ENCODE measurements around the gene SLC41A2. TPM values are rescaled to one million over a fixed set of nuclear protein-coding genes. Genes with fewer than 3 reads are reported as not detected.

The SLC41A2 gene
- total RNA-seq, 1 donor from 2014 or later: 12.3 TPM

DNA sequence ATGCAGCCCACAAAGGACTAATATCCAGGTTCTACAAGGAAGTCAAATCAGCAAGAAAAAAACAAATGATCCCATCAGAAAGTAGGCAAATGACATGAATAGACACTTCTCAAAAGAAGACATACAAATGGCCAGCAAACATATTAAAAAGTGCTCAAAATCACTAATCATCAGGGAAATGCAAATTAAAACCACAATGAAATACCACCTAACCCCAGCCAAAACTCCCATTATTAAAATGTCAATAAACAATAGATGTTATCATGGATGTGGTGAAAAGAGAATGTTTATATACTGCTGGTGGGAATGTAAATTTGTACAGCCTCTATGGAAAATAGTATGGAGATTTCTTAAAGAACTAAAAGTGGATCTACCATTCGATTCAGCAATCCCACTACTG, 25.0 kb downstream of the SLC41A2 start:
- H3K27ac Mint-ChIP-seq: no peak overlapping the region
- H3K4me1 Mint-ChIP-seq: peaks cover 43% of the 10 kb centered on the region
- no peaks in the 10 kb centered on the region for H3K27me3 Mint-ChIP-seq
- no peak for DNase-seq
- peaks cover 12% of the 10 kb centered on the region for H3K9me3 Mint-ChIP-seq
- H3K36me3 Mint-ChIP-seq (ENCODE audit: low read depth): peaks cover 3% of the 10 kb centered on the region
- H3K4me3 Mint-ChIP-seq: no peak overlapping the region
- intact Hi-C loops (cut with micrococcal nuclease): loop anchor here (5.0 kb wide), 3 partner anchors 171 to 476 kb away; partner anchors contain the start of gene CHST11

DNA sequence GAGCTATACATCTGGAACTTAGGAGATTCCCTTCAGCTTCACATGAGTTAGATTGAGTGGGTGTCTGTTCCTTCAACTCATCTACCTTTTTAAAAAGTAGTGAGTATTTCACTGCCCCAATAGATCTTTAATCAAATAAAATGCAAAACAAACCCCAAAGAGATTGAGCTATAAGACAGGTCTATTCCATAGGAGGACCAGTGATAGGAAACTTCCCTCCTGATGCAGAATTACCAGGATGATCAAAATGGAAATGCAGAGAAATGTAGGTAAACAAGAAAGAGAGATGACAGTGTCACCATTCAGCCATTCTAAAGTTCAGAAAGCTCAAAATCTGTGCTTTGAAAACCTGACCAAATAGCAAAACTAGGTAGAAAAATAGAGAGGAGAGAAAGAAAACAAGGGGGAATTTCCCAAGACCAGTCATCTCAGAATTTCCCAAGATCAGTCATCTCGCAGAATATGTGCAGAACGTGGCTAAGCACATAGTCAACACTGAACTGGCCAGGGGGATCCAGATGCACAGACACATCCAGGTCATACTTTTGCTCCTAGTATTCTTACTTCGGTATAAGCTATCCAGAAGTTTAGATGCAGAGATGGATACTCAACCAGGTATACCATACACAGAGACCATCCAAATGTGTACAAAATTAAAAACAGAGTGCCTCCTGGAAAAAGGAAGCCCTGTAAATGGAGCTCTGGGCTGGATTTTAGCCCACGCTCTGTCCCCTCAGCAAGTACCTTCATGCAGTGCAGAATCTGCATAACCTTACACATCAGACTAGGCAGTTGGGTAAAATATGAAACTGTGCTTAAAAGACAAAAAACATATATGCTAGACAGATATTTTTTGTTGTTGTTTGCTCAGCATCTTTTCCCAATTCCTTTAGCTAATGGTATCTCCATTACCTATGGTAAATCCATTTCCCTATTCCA, 27.4 kb downstream of the SLC41A2 start:
- intact Hi-C loops (cut with micrococcal nuclease): loop anchor here (1.0 to 5.0 kb wide), 5 partner anchors 28 to 473 kb away; partner anchors contain the start of genes CHST11 and SLC41A2
- peaks cover 3% of the 10 kb centered on the region for H3K36me3 Mint-ChIP-seq (ENCODE audit: low read depth)

DNA sequence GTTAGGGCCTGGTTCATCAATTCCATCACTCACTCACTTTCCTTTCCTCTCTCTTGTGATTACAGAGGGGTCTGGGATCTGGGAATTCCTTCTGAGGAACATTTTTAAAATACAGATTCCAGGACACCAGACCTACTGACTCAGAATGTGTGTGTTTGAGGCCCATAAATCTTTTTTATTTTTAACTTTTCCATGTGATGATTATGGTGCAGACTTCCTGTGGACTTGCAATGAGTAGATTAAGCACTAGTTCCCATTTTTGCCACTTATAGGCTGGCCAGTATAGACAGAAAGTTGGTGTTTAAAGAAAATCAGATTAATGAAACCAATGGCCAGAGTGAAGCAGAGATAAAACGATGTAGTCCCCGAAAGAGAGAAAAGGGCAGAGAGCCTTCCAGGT, 28.1 kb downstream of the SLC41A2 start:
- H3K9me3 Mint-ChIP-seq: peaks cover 12% of the 10 kb centered on the region
- H3K27ac Mint-ChIP-seq: peak overlapping the region; percentile 87
- H3K36me3 Mint-ChIP-seq (ENCODE audit: low read depth): peaks cover 3% of the 10 kb centered on the region
- peak overlapping the region; percentile 39 for H3K4me3 Mint-ChIP-seq
- intact Hi-C loops (cut with micrococcal nuclease): loop anchor here (1.0 to 5.0 kb wide), 5 partner anchors 28 to 473 kb away; partner anchors contain the start of genes CHST11 and SLC41A2
- H3K27me3 Mint-ChIP-seq: no peaks in the 10 kb centered on the region
- DNase-seq: no peak
- H3K4me1 Mint-ChIP-seq: peaks cover 41% of the 10 kb centered on the region

More for the DNA sequence above, 27.4 kb downstream of the SLC41A2 start:
- Mint-ChIP-seq H3K27me3 (no peaks in the 10 kb centered on the region), H3K4me1 (peaks cover 41% of the 10 kb centered on the region), H3K9me3 (peaks cover 12% of the 10 kb centered on the region), H3K4me3 (peak overlapping the region; percentile 39), H3K27ac (peak overlapping the region; percentile 87)
- DNase-seq: peak; percentile 79

DNA sequence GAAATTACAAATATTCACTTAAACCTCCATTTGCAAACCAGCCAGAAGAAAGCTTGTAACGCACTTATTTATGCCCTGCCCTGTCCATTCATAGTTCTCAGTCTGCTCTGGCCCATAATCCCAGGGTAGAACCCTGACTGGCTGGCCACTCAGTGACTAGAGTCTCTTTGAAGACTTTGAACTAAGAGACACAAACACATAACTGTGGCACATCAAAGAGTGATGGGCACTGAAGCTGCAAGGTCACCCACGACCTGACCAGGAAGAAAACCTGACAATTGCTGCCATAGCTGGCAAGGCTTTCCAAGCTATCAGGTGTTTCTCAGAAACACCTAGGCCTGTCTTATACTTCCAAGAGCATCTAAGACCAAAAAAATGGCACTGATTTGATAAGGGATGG, 28.7 kb downstream of the SLC41A2 start:
- Mint-ChIP-seq H3K4me3 (no peak overlapping the region), H3K27ac (peak overlapping the region; percentile 87), H3K27me3 (no peaks in the 10 kb centered on the region), H3K9me3 (peaks cover 12% of the 10 kb centered on the region), H3K36me3 (ENCODE audit: low read depth) (peaks cover 3% of the 10 kb centered on the region), H3K4me1 (peaks cover 37% of the 10 kb centered on the region)
- no peak for DNase-seq
- intact Hi-C loops (cut with micrococcal nuclease): no loop called here

DNA sequence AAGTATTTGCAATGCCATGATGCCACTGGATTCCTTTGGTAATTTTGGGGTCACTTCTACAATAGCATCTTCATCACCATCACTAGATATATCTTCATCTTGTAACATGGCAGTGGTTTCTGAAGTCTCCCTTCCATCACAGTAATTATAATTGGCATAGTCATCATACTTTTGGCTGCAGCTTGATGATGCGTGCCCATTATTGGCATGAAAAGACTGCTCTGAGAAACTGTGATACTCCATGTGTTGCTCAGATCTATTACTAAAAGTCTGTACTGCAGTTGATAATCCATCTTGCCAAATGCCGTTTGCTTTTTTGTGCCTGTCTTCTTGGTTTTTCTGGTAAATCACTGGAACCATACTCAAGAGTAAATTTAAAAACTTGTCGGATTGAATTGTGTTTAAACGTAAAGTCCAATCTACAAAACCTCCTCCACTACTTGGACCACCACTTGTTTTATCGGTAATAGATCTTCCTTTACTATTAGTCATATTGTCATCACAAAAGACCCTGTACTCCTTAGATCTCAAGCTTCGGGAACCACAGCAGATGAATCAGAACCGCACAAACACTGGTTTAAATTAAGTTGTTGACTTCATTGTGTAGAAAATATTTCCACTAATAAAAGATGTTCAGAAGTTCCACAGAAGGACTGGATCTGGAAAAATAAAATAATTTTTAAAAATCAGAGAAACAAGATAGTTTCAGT, 29.9 kb downstream of the SLC41A2 start:
- peaks cover 12% of the 10 kb centered on the region for H3K9me3 Mint-ChIP-seq
- H3K27ac Mint-ChIP-seq: no peak overlapping the region
- peaks cover 5% of the 10 kb centered on the region for H3K36me3 Mint-ChIP-seq (ENCODE audit: low read depth)
- no peak for DNase-seq
- H3K4me3 Mint-ChIP-seq: no peak overlapping the region
- intact Hi-C loops (cut with micrococcal nuclease): no loop called here
- peaks cover 31% of the 10 kb centered on the region for H3K4me1 Mint-ChIP-seq
- H3K27me3 Mint-ChIP-seq: peaks cover 2% of the 10 kb centered on the region

DNA sequence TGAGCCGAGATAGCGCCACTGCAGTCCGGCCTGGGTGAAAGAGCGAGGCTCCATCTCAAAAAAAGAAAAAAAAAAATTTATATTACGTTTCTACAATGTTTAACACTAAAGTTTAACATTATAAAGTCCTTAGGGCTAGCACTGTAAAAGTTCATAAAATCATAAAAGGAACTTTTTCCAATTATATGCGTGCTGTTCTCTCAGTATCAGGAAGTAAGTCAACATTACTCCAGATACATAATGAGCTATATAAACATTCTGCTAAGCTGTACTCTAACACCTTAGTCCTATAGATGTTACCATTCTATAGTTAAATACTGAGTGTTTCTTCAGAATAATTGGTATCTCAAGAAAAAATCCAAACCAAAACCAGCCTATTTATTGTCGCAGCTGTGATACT, 32.6 kb downstream of the SLC41A2 start:
- peaks cover 21% of the 10 kb centered on the region for H3K9me3 Mint-ChIP-seq
- peaks cover 16% of the 10 kb centered on the region for H3K4me1 Mint-ChIP-seq
- no peak overlapping the region for H3K4me3 Mint-ChIP-seq
- peaks cover 4% of the 10 kb centered on the region for H3K27me3 Mint-ChIP-seq
- H3K36me3 Mint-ChIP-seq (ENCODE audit: low read depth): peaks cover 14% of the 10 kb centered on the region
- no peak overlapping the region for H3K27ac Mint-ChIP-seq
- intact Hi-C loops (cut with micrococcal nuclease): no loop called here
- DNase-seq: no peak

DNA sequence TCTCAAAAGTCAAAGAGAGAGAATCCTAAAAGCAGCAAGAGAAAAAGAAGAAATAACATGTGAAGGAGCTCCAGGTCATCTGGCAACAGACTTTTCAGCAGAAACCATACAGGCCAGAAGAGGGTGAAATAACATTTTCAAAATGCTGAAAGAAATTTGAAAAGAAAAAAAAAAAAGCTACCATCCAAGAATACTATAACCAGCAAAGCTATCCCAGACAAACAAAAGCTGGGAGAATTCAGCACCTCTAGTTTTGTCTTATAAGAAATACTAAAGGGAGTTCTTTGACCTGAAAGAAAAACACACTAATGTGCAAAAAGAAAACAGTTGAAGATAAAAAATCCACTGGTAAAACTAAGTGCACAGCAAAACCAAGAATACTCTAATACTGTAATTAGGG, 36.8 kb downstream of the SLC41A2 start:
- no peak overlapping the region for H3K4me3 Mint-ChIP-seq
- intact Hi-C loops (cut with micrococcal nuclease): no loop called here
- DNase-seq: no peak
- H3K27me3 Mint-ChIP-seq: peaks cover 4% of the 10 kb centered on the region
- peaks cover 21% of the 10 kb centered on the region for H3K9me3 Mint-ChIP-seq
- H3K4me1 Mint-ChIP-seq: peaks cover 2% of the 10 kb centered on the region
- peaks cover 11% of the 10 kb centered on the region for H3K36me3 Mint-ChIP-seq (ENCODE audit: low read depth)
- no peak overlapping the region for H3K27ac Mint-ChIP-seq

DNA sequence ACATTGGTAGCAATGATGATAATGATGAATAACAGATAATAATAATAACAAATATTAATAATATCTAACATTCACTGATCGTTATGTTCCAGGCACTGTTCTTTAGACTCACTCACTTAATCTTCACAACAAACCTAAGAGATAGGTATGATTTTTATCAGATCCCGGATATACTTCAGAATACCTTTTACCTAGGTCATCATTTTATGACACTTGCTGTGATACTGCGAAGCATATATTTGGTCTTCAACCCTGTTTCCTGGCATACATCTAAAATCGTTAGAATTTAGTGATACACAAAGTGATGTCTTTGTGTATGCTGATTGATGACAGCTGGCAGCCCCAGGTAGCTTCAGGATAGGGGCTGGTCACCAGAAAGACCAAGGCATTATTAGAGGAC, 46.1 kb downstream of the SLC41A2 start:
- intact Hi-C loops (cut with micrococcal nuclease): no loop called here
- H3K4me1 Mint-ChIP-seq: no peaks in the 10 kb centered on the region
- no peak for DNase-seq
- no peak overlapping the region for H3K4me3 Mint-ChIP-seq
- no peaks in the 10 kb centered on the region for H3K9me3 Mint-ChIP-seq
- no peaks in the 10 kb centered on the region for H3K36me3 Mint-ChIP-seq (ENCODE audit: low read depth)
- H3K27ac Mint-ChIP-seq: no peak overlapping the region
- H3K27me3 Mint-ChIP-seq: no peaks in the 10 kb centered on the region

DNA sequence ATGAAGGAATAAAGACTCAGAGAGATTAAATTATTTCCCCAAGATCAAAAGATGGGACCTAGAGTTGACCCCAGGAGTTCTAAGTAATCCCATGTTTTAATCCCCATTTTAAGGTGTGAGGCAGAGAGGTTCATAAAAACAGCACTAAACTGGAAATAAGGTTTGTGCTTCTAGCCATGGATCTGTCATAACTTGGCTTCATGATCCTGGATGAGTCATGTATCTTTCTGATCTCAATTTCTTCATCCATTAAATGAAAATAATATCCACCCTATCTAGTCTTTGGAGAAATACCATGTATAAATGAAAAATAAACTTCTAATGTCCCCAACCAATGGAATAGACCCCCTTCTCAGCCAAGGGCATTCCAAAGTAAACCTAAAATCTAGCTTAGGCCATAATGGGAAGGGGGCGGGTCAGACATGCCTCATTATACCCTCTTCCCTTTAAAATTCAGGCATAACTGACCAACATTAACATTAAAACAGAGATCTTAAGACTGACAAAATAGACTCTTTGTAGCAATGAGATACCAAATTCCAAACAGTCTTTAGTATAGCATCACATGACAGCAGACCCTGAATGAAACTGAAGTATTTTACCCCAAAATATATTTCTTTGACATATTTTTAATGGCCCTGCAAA, 47.8 kb downstream of the SLC41A2 start:
- Mint-ChIP-seq H3K27me3 (no peaks in the 10 kb centered on the region), H3K27ac (no peak overlapping the region), H3K4me3 (no peak overlapping the region), H3K36me3 (ENCODE audit: low read depth) (no peaks in the 10 kb centered on the region), H3K4me1 (no peaks in the 10 kb centered on the region), H3K9me3 (no peaks in the 10 kb centered on the region)
- intact Hi-C loops (cut with micrococcal nuclease): no loop called here
- DNase-seq: no peak

DNA sequence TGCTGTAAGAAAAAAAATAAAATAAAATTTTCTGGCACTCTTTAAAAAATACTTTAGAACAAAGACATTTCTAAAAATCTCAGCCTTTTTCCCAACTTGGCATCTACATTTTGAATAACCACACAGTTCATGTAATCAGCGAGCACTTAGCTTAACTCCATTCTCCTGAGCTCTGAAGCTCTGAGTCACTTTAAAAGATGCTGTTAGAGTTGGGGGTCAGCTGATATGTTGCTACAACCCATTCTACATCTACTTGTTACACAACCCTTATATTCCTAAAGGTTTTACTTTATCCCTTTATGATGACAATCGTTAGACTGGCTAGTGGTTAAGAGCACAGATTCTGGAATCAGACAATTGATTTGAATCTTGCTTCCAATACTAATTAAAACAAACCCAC, 48.3 kb downstream of the SLC41A2 start:
- H3K4me3 Mint-ChIP-seq: no peak overlapping the region
- no peak for DNase-seq
- H3K9me3 Mint-ChIP-seq: no peaks in the 10 kb centered on the region
- no peaks in the 10 kb centered on the region for H3K27me3 Mint-ChIP-seq
- intact Hi-C loops (cut with micrococcal nuclease): no loop called here
- no peaks in the 10 kb centered on the region for H3K36me3 Mint-ChIP-seq (ENCODE audit: low read depth)
- no peak overlapping the region for H3K27ac Mint-ChIP-seq
- H3K4me1 Mint-ChIP-seq: no peaks in the 10 kb centered on the region

Other genes starting within 250 kb of the SLC41A2 start
- gene NOPCHAP1, start 28.0 kb upstream of the SLC41A2 start, total RNA-seq: 39.8 and 41.3 TPM in 2 replicates
- 1.3 and 1.5 TPM in 2 replicates for gene ALDH1L2, start 126.2 kb upstream of the SLC41A2 start, total RNA-seq
- gene WASHC4, start 149.4 kb upstream of the SLC41A2 start, total RNA-seq: 31.5 and 36.5 TPM in 2 replicates